GM10248 (cell line): ENCODE results near the gene LHFPL3.

Experiments used
- CTCF ChIA-PET: fragments of 300-600 bp; sonication (Branson Sonifier 250); formaldehyde crosslinking; extraction: SDS; loops from one replicate; lab custom pipeline; 2021; ENCODE audit warnings: antibody characterized with exemption; lab: Yijun Ruan, JAX
- POLR2A ChIA-PET: fragments of 350-650 bp; sonication (Branson Sonifier 250); formaldehyde crosslinking; extraction: SDS; loops from one replicate; lab custom pipeline; 2020; ENCODE audit warnings: antibody characterized with exemption; lab: Yijun Ruan, JAX
- DNase-seq: peaks from one replicate; pipeline ENCODE4 v3.0.0; 2012; ENCODE audit errors: extremely low spot score
- TF ChIP-seq, protein P1 (sequence below): IDR thresholded peaks from 2 replicates; pipeline ENCODE4 v1.5.1; 2012; ENCODE audit warnings: mild to moderate bottlenecking, low read depth; ENCODE audit errors: extremely low read depth, missing control alignments, control extremely low read depth

LHFPL3 gene

DNA sequence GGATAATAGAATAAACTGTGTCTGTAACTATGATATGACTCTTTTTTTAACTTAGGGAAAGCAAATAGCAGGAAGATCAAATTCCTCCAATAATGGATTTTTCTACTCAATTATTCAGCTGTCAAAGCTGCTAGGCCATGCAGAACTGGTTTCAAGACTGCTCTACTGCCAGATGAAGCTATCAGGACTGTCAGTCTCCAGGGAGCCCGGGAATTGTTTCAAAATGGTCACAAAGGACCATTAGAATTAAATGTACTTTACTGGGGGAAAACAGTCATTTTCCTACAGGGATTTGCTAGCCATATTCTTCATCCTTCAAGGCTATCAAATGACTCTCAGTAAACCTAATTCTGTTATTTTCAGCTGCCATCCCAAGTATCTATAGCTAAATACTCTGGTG lies 276.3 kb downstream of the LHFPL3 start:
- TF ChIP-seq, protein P1, sequence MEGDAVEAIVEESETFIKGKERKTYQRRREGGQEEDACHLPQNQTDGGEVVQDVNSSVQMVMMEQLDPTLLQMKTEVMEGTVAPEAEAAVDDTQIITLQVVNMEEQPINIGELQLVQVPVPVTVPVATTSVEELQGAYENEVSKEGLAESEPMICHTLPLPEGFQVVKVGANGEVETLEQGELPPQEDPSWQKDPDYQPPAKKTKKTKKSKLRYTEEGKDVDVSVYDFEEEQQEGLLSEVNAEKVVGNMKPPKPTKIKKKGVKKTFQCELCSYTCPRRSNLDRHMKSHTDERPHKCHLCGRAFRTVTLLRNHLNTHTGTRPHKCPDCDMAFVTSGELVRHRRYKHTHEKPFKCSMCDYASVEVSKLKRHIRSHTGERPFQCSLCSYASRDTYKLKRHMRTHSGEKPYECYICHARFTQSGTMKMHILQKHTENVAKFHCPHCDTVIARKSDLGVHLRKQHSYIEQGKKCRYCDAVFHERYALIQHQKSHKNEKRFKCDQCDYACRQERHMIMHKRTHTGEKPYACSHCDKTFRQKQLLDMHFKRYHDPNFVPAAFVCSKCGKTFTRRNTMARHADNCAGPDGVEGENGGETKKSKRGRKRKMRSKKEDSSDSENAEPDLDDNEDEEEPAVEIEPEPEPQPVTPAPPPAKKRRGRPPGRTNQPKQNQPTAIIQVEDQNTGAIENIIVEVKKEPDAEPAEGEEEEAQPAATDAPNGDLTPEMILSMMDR, result no peak
- ChIA-PET CTCF (interaction anchor here (1.3 to 1.6 kb wide), 3 partner anchors 10 to 13 kb away, joined by 3 to 4 read pairs (median 4); no protein-coding TSS in a partner anchor), POLR2A (no interaction called here)
- no peak for DNase-seq

DNA sequence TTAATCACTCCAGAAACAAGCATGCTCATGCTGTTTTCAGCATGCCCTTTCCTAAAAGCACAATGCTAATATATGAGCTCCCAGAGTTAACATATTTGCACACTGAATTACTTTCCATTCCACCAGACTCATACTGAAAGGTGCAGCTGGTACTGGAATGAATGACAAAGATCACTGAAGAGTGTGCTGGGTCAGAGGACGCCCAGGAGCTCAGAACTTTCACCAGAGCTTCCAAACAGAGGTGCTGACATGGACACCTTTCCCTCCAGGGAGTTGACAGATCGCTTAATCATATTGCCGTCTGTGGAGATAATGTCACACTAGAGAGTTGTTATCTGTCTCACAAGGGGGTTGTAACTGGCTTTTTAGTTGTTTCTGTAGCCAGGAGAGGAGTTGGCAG lies 292.9 kb downstream of the LHFPL3 start:
- POLR2A ChIA-PET, result no interaction called here
- CTCF ChIA-PET, result interaction anchor here (0.6 kb wide), 1 partner anchor 24 kb away, joined by 3 read pairs; no protein-coding TSS in a partner anchor
- TF ChIP-seq, protein P1, result no peak

DNA sequence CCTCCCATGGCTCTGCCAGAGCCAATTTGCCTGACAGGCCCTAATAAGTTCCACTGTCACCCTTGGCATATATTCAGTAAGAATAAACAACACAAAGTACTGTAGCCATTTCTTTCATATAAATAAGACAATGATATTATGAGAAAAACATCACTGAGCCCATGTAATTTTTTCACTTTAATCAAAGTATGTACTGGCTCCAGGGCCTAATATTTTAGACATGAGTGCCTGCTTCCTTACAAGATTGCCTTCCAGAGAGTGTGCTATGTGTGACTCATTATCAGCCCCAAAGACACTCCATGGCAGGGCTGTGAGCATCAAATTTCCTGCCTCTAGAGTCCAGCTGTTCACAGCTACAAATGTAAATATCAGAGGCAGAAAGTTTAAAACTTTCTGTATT lies 297.6 kb downstream of the LHFPL3 start:
- no peak for DNase-seq
- CTCF ChIA-PET, result no interaction called here
- TF ChIP-seq, protein P1, result no peak
- POLR2A ChIA-PET, result no interaction called here

More for the DNA sequence above, 292.9 kb downstream of the LHFPL3 start:
- no peak for DNase-seq

DNA sequence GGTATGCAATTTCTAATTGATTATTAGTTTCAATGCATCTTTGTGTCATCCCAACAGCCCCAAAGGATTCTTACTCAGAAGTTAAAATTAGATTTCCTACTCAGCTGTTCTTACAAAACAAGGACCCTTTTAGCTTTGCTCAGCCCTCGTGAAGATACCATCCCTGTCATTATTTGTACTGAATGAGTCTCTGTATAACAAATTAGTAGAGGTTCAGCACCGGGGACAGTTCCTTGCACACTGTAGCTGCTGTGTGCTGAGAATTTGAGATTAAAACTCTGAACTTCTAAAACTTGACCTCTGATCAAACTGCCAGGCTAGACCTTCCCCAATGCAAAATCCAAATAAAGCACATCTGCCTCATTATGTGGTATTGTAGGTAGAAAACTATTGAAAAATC lies 299.1 kb downstream of the LHFPL3 start:
- POLR2A ChIA-PET, result no interaction called here
- DNase-seq, result no peak
- TF ChIP-seq, protein P1, result no peak
- CTCF ChIA-PET, result no interaction called here

DNA sequence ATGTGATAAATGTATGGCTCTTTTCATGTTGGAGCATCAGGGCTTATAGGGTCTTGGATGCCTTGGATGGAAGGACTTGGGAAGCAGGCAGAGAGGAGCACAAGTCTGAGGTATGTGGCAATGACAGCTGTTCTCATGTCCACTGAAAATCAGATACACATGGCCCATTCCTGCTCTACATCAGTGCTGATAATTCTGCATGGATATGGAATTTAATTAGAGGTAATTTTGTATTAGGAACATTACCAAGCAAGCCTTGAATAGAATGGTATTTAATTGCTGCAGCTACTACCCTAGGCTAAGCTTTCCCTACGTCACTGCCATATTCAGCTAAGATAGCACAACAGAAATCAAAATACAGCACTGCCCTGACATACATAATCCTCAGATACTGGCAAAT lies 299.6 kb downstream of the LHFPL3 start:
- POLR2A ChIA-PET, result no interaction called here

DNA sequence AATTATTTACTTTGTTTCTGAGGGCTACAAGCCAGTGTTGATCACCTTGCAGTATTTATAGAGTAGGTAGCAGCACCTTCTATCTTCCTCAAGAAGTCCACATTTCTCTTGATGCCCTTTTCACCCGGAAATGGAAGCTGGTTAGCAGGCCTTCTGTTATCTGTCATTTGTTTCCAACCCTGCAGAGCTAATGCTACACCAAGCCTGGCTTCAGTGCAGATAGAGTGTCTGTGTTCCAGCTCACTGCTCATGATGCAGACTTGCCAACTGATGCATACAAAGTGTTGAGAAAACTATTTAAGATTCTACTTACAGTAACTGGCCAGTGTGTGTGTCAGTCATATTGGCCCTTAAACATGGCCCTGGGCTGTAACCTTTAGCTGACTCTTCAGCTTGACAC lies 301.0 kb downstream of the LHFPL3 start:
- TF ChIP-seq, protein P1, result no peak
- POLR2A ChIA-PET, result no interaction called here
- no peak for DNase-seq
- CTCF ChIA-PET, result interaction anchor here (0.6 to 2.8 kb wide), 4 partner anchors 9 to 25 kb away, joined by 3 to 14 read pairs (median 4); no protein-coding TSS in a partner anchor

More for the DNA sequence above, 299.6 kb downstream of the LHFPL3 start:
- CTCF ChIA-PET, result interaction anchor here (0.7 kb wide), 1 partner anchor 25 kb away, joined by 3 read pairs; no protein-coding TSS in a partner anchor
- TF ChIP-seq, protein P1, result no peak
- no peak for DNase-seq
